Measurements from ENCODE around the gene CACNA1H. TPM values are rescaled to one million over a fixed set of nuclear protein-coding genes. Genes with fewer than 3 reads are reported as not detected.

Gene CACNA1H
- total RNA-seq, 1 experiment from 2014 or later, result 3.9 TPM

DNA sequence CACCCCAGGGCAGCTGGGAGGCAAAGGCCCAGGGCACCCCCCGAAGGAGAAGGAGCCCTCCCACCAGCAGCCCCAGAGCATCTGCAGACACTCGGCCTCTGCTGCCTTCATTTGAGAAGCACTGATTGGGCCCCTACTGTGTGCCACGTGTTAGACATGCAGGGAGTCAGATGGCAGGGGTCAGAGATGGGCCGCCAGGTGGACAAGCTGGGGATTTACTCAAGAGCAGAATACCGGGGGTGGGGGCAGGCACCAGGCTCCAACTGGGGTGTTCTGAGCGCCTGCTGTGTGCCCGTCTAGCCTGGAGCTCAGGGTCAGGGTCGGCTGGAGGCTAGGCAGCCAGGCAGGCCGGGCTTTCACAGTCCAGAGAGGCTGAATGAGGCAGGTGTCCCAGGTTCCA lies 53.4 kb downstream of the CACNA1H start:
- no peak for DNase-seq (ENCODE audit: extremely low read depth, low read depth)

DNA sequence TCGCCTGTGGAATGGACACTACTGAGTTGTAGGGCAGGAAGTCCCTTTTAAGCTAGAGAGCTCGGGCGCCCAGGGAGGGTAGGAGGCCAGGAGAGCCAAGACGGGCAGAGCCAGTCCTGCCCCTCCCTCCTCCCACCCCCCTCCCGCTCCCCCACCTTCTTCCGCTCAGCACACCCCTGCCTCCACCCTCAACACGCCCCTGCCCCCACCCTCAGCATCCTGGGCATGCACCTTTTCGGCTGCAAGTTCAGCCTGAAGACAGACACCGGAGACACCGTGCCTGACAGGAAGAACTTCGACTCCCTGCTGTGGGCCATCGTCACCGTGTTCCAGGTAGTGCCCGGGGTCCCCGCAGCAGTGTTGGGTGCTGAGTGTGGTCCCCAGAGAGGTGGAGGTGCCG lies 53.9 kb downstream of the CACNA1H start:
- DNase-seq (ENCODE audit: extremely low read depth, low read depth), result no peak

DNA sequence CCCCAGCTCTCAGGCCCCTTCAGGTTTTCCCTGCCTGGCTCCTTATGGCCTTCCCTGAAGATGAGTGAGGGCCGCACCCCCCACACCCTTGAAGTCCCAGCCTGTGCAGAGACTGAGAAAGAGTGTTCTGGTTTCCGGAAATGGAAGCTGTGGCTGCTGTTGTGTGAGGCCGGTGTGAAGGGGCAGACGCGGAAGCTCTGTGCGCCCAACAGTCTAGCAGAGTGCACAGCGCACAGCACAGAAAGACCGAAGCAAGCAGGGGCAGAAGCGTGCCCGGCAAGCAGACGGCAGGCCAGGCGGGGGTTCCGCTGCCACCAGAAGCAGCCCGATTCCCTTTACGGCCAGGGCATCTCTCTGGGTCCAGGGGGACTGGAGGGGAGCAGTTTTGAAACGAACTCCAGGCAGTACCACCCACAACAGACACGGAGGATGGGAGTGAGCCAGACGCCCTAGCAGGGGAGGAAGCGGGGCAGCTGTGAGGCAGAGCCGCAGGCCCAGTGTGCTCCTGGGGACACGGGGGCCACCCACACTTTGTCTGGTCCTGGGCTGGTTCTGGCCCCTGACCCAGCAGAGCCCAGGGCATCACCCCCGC lies 55.4 kb downstream of the CACNA1H start:
- no peak for DNase-seq (ENCODE audit: extremely low read depth, low read depth)

DNA sequence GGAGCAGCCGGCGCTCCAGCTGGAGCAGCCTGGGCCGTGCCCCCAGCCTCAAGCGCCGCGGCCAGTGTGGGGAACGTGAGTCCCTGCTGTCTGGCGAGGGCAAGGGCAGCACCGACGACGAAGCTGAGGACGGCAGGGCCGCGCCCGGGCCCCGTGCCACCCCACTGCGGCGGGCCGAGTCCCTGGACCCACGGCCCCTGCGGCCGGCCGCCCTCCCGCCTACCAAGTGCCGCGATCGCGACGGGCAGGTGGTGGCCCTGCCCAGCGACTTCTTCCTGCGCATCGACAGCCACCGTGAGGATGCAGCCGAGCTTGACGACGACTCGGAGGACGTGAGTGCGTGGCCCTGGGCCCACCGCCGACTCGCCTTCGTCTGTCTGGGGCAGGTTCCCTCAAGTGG lies 56.2 kb downstream of the CACNA1H start:
- DNase-seq (ENCODE audit: extremely low read depth, low read depth), result no peak

DNA sequence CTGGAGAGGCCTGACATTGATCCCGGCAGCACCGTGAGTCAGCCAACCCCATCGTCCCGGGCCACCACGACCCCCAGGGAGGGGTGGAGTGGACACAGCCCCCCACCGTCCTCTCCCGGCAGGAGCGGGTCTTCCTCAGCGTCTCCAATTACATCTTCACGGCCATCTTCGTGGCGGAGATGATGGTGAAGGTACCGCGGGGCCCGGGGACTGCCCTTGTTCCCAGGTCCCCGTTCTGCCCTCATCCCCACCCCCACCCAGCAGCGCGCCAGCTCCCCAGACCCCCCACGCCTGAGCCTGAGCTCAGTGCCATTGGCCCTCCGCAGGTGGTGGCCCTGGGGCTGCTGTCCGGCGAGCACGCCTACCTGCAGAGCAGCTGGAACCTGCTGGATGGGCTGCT lies 57.6 kb downstream of the CACNA1H start:
- DNase-seq (ENCODE audit: extremely low read depth, low read depth), result no peak

DNA sequence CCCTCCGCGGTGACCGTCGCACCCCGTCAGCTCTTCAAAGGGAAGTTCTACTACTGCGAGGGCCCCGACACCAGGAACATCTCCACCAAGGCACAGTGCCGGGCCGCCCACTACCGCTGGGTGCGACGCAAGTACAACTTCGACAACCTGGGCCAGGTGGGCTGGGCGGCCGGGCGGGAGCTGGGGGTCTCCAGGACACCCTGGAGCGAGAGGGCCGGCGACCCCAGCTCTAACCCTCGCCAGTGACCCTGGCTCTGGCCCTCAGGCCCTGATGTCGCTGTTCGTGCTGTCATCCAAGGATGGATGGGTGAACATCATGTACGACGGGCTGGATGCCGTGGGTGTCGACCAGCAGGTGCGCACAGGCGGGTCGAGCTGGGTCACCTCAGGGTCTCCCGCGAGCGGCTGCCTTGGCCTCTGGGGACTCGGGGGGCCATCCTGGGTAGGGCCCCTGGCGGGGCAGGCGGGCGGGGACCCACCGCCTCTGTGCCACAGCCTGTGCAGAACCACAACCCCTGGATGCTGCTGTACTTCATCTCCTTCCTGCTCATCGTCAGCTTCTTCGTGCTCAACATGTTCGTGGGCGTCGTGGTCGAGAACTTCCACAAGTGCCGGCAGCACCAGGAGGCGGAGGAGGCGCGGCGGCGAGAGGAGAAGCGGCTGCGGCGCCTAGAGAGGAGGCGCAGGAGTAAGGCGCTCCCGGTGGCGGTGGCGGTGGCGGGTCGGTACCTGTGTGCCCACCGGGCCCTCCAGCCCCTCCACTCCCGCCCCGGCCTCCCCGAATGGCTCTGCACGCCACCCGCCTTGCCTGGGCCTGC lies 58.8 kb downstream of the CACNA1H start:
- no peak for DNase-seq (ENCODE audit: extremely low read depth, low read depth)

DNA sequence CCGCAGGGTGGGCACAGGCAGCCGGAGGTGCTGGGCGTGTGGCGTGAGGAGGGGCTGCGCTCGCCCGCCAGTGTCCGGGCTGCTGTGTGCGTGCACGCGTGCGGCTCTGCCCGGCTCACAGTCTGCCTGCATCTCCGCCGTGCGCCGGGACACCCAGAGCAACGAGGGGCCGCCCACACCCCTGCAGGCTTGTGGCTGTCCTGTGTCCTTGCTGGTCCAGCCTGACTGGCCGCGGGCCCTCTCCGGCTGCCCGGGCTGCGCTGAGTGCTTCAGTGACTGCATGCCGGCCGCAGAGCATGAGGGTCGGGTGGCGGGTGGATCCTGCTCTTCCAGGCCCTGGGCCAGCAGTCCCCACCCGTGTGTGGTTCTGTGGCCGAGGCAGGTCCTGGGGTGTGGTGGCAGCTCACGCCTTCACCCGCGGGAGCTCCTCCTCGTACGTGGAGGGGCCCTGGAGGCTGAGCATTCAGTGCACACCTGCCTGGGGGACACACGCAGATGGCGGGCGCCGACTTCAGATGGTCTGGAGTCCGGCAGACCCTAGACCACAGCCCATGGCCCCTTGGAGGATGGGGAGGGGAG lies 59.8 kb downstream of the CACNA1H start:
- DNase-seq (ENCODE audit: extremely low read depth, low read depth), result no peak

DNA sequence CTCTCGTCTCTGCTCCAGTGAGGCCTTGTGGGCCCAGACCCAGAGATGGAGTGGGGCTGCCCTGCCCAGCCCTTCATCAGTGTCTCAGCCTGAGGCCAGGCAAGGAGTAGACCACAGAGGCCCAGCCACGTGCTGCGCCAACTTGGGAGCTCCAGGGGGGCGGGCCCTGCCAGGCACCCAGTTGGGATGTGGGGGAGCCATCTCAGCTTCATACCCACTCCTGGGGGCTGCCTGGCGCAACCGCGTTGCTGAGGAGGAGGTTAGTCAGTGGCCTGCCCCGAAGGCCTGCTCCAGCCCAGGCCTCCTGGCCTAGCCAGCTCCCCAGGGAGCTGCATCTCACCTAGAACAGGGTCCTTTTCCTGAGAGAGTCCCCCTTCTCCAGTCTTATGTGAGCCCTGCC lies 60.3 kb downstream of the CACNA1H start:
- DNase-seq (ENCODE audit: extremely low read depth, low read depth), result no peak

DNA sequence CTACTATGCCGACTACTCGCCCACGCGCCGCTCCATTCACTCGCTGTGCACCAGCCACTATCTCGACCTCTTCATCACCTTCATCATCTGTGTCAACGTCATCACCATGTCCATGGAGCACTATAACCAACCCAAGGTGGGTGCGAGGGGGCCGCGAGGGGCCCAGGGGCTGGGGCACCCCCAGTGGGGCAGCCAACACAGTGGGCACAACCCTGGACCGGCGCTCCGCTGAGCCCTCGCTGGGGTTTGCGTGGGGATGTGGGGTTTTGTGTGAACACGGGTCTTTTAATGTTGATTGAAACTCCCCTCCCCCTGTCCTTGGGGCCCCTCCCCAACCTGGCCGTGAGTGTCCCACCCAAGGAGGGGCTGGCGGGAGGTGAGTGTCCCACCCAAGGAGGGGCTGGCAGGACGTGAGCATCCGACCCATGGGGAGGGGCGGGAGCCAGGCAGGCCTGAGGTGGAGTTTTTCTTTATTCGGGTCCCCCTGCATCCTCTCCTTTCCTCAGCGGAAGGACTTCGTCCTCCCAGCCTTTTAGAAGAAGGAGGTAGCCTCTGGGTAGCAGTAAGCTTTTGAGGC lies 61.0 kb downstream of the CACNA1H start:
- DNase-seq (ENCODE audit: extremely low read depth, low read depth), result no peak

DNA sequence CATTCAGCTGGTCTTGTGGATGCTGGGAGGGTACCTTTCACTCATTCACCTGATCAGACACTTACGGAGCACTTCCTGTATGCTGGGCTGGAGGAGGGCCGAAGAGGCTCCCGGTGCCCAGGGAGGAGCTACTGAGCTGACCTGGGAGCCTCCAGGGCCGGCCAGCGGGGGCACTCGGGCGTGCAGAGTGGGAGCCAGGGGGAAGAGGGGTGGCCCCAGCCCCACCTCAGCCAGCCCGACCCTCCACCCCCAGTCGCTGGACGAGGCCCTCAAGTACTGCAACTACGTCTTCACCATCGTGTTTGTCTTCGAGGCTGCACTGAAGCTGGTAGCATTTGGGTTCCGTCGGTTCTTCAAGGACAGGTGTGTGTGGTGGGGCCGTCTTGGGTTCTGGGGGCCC lies 61.8 kb downstream of the CACNA1H start:
- no peak for DNase-seq (ENCODE audit: extremely low read depth, low read depth)

DNA sequence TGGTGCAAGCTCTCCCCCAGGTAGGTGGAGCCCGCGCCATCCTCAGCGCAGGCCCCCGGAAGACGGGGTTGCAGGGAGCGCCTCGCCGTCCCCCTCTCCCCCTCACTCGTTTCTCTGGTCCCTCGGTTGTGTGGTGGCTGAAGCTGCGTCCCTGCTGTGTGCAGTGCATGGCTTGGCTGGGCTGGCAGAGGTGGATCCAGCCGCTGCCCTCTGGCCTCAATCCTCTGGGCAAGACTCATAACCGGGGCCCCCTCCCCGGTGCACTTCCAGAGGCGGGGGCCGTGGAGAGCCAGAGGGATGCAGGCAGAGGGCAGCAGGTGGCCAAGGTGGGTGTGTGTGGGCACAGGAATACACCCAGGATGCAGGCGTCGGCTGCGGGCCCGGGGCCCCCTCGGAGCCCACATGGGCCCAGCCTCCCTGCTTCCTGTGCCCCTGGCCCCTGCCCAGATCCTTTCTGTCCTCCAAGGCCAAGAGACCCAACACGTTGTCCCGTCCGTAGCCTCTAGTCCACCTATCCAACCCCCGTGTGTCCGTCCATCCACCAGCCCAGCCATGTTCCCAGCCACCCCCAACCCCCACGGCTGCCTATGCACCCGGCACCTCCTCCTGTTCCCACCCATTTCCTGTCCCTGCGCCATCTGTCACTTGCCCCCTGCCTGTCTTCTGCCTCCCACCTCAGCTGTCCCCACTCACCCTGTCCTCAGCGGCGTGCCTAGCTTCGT lies 62.8 kb downstream of the CACNA1H start:
- DNase-seq (ENCODE audit: extremely low read depth, low read depth), result no peak

DNA sequence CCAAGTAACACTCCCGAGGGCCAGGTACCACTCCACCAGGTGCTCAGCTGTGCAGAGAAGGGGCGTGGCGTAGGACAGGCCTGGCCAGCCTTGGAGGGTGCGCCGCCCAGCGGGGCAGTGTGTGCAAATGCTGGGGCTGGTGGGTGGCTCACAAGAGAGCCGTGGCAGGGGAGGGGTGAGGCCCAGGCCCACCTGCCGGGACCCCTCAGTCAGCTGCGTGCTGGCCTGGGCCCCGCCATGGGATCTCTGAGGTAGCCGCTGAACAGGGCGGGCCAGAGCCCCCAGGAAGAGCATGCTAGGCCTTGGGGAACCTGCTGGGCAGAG lies 63.4 kb downstream of the CACNA1H start:
- no peak for DNase-seq (ENCODE audit: extremely low read depth, low read depth)

DNA sequence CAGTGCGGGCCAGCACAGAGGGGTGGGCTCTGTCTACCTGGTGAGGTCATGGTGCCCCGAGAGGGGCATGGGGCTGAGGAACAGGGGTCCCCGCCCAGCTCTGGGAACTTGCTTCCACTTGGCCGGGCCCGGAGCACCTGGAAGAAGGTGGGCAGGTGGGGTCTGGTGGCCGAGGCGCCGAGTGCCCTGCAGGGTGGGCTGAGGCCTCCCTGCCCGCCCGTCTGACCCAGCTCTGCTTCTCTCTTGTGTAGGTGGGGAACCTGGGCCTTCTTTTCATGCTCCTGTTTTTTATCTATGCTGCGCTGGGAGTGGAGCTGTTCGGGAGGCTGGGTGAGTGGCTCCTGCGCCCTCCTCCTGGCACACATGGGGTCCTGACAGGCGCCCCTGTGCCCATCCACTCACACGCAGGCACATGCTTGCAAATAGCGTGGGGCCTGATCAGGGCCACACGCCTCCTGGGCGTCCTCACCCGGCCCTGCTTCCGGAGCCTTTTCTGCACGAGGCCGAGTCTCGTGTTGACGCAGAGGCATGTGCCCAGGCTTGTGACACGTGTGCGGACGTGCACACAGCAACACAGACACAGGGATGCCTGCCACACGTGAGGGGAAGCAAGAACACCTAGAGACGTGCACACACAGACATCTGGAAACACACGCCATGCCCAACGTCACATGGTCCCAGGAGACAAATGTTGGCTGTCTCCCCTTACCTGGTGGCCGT lies 63.9 kb downstream of the CACNA1H start:
- DNase-seq (ENCODE audit: extremely low read depth, low read depth), result no peak

DNA sequence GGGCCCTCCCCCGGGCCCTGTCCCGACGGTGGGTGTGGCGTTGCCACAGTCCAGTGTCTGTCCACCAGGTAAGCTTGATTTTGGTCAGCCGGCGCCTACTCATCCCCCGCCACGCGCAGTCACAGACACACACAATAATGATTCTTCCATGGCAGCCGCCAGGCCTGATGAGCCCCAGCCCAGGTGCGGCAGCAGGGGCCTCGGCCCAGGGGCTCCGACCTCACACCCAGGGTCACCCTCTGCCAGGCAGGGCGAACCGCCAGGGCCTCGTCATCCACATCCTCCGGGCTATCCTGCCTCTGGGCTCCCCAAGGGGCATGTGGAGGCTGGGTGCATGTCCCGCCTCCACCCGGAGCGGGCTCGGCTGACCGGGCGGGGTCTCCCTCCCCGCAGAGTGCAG lies 64.6 kb downstream of the CACNA1H start:
- DNase-seq (ENCODE audit: extremely low read depth, low read depth), result no peak

DNA sequence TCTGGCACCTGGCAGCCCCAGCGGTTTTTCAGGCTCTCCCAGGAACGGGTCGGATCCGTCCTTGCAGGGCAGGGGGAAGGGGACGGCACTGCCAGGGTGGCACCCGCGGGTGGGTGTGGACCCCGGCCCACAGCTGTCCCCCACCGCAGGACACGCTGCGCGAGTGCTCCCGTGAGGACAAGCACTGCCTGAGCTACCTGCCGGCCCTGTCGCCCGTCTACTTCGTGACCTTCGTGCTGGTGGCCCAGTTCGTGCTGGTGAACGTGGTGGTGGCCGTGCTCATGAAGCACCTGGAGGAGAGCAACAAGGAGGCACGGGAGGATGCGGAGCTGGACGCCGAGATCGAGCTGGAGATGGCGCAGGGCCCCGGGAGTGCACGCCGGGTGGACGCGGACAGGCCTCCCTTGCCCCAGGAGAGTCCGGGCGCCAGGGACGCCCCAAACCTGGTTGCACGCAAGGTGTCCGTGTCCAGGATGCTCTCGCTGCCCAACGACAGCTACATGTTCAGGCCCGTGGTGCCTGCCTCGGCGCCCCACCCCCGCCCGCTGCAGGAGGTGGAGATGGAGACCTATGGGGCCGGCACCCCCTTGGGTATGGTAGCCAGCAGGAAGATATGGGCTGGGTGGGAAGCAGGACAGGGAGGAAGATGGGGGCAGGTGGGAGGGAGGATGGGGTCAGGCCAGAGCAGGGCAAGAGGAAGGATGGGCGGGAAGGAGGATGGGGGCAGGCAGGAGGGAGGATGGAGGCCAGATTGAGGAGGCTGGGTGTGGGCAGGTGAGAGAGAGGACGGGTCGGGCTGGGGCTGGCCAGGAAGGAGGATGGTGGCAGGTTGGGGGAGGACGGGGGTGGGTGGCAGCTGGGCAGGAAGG lies 65.4 kb downstream of the CACNA1H start:
- no peak for DNase-seq (ENCODE audit: extremely low read depth, low read depth)

DNA sequence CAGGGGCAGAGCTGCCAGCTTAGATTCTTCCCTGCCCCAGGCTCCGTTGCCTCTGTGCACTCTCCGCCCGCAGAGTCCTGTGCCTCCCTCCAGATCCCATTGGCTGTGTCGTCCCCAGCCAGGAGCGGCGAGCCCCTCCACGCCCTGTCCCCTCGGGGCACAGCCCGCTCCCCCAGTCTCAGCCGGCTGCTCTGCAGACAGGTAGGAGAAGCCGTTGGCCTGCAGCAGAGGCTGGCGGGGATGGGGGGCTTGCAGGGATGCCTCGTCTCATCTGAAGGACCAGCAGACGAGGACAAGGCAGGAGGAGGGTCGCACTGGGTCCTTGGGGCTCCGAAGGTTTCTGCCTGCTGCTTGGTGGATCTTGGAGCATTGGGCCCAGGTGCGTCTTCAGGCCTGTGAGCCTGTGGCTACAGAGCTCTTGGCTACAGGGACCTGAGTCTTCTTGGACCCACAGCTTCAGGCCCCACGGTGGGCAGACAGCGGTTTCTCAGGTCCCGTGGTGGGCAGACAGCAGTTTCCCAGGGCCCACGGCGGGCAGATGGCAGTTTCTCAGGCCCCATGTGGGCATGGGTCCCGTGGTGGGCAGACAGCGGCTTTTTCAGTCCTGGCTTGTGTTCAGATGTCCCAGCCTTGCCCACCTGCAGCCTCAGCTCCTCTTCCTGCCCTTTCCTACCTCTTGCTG lies 66.2 kb downstream of the CACNA1H start:
- DNase-seq (ENCODE audit: extremely low read depth, low read depth), result no peak

DNA sequence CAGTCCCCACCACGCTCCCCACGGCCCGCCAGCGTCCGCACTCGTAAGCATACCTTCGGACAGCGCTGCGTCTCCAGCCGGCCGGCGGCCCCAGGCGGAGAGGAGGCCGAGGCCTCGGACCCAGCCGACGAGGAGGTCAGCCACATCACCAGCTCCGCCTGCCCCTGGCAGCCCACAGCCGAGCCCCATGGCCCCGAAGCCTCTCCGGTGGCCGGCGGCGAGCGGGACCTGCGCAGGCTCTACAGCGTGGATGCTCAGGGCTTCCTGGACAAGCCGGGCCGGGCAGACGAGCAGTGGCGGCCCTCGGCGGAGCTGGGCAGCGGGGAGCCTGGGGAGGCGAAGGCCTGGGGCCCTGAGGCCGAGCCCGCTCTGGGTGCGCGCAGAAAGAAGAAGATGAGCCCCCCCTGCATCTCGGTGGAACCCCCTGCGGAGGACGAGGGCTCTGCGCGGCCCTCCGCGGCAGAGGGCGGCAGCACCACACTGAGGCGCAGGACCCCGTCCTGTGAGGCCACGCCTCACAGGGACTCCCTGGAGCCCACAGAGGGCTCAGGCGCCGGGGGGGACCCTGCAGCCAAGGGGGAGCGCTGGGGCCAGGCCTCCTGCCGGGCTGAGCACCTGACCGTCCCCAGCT lies 67.3 kb downstream of the CACNA1H start:
- no peak for DNase-seq (ENCODE audit: extremely low read depth, low read depth)

DNA sequence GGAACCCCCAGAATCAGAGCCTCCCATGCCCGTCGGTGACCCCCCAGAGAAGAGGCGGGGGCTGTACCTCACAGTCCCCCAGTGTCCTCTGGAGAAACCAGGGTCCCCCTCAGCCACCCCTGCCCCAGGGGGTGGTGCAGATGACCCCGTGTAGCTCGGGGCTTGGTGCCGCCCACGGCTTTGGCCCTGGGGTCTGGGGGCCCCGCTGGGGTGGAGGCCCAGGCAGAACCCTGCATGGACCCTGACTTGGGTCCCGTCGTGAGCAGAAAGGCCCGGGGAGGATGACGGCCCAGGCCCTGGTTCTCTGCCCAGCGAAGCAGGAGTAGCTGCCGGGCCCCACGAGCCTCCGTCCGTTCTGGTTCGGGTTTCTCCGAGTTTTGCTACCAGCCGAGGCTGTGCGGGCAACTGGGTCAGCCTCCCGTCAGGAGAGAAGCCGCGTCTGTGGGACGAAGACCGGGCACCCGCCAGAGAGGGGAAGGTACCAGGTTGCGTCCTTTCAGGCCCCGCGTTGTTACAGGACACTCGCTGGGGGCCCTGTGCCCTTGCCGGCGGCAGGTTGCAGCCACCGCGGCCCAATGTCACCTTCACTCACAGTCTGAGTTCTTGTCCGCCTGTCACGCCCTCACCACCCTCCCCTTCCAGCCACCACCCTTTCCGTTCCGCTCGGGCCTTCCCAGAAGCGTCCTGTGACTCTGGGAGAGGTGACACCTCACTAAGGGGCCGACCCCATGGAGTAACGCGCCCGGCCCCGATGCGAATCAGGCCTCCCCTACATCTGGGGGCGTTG lies 68.1 kb downstream of the CACNA1H start:
- no peak for DNase-seq (ENCODE audit: extremely low read depth, low read depth)
